Gastroesophageal sphincter (tissue), 3 donors: Measurements from ENCODE around the gene SCUBE3.

Source experiments
- EP300 ChIP-seq: sonication (generic); formaldehyde crosslinking; IDR thresholded peaks from one replicate; pipeline ENCODE4 v1.6.1; 2017; ENCODE audit warnings: antibody characterized with exemption, mild to moderate bottlenecking
- POLR2A ChIP-seq, 2 donors: fragments of 450-650 bp; IDR thresholded peaks; one replicate each; pipeline ENCODE4 v1.6.1; 2017; ENCODE audit warnings: antibody characterized with exemption in 2 of 2, mild to moderate bottlenecking in 2 of 2, moderate library complexity in 1 of 2
- POLR2AphosphoS5 ChIP-seq: sonication (generic); formaldehyde crosslinking; IDR thresholded peaks from one replicate; pipeline ENCODE4 v1.6.1; 2017; ENCODE audit warnings: antibody characterized with exemption
- TF ChIP-seq, protein P1 (sequence below), 4 experiments: fragments of 200-600 bp in 2 of 4; fragments of 450-650 bp in 2 of 4; sonication (generic) in 1 of 4; IDR thresholded peaks; one replicate each; pipeline ENCODE4 v1.5.1; 2017 to 2019; ENCODE audit warnings: antibody characterized with exemption in 4 of 4, mild to moderate bottlenecking in 2 of 4, moderate library complexity in 2 of 4

DNA sequence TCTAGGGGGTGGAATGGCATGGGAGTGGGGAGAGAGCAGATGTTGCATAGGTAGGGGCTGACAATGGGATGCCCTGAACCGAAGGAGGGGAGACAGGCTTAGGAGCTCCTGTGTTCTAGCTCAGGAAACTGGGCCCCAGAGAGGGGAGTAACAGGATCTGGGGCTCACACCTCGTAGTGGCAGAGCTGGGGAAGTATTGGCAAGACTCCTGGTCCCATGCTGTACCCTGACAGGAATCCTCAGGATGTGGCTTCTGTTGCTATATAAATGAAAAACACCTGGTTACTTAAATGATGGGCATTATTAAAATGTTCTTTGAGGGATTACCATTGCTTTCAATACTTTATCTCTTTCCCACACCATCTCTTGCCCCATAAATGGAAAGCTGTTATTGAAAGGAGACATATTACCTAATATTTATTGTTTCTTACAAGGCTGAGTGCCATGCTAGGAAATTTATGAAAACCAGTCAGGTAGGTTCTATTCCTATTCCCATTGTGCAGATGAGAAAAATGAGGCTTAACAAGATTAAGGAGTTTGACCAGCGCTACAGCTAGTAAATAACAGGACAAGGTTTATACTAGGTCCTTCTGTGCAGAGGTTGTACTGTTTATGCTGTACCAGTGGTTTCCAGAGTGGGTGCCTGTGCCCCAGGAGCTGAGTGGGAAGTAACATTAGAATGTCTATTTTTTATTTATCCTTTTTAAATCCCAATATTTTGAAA is 37.3 kb upstream of the SCUBE3 start:
- TF ChIP-seq, protein P1, sequence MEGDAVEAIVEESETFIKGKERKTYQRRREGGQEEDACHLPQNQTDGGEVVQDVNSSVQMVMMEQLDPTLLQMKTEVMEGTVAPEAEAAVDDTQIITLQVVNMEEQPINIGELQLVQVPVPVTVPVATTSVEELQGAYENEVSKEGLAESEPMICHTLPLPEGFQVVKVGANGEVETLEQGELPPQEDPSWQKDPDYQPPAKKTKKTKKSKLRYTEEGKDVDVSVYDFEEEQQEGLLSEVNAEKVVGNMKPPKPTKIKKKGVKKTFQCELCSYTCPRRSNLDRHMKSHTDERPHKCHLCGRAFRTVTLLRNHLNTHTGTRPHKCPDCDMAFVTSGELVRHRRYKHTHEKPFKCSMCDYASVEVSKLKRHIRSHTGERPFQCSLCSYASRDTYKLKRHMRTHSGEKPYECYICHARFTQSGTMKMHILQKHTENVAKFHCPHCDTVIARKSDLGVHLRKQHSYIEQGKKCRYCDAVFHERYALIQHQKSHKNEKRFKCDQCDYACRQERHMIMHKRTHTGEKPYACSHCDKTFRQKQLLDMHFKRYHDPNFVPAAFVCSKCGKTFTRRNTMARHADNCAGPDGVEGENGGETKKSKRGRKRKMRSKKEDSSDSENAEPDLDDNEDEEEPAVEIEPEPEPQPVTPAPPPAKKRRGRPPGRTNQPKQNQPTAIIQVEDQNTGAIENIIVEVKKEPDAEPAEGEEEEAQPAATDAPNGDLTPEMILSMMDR (IDR thresholded peaks at IDR 0.05): no peak
- TF ChIP-seq EP300: no peak
- no peak for TF ChIP-seq POLR2A (IDR thresholded peaks at IDR 0.05)
- no peak for TF ChIP-seq POLR2AphosphoS5
